H9 (cell line): ENCODE results near the gene LRP8. TPM values are rescaled to one million over a fixed set of nuclear protein-coding genes. Genes with fewer than 3 reads are reported as not detected.

Source experiments
- DNase-seq: peaks from one replicate; pipeline ENCODE4 v3.0.0-alpha.2; 2017
- H2AFZ ChIP-seq: one replicate; pipeline ENCODE4 v1.6.1; 2013; ENCODE audit warnings: mild to moderate bottlenecking, low read length, control low read depth, moderate library complexity
- H2AK5ac ChIP-seq: 2 replicates; pipeline ENCODE4 v1.6.1; 2013; ENCODE audit warnings: low read length, control low read depth, mixed read lengths; ENCODE audit not compliant: insufficient read length
- H2BK120ac ChIP-seq: one replicate; pipeline ENCODE4 v1.6.1; 2013; ENCODE audit warnings: low read depth, mild to moderate bottlenecking, low read length, control low read depth, inconsistent platforms; ENCODE audit not compliant: poor library complexity, severe bottlenecking
- H2BK12ac ChIP-seq: 2 replicates; pipeline ENCODE4 v1.6.1; 2013; ENCODE audit warnings: low read length, control low read depth, mixed read lengths, low read depth; ENCODE audit not compliant: insufficient read length
- H2BK15ac ChIP-seq: 2 replicates; pipeline ENCODE4 v1.6.1; 2013; ENCODE audit warnings: low read depth, low read length, control low read depth
- H2BK20ac ChIP-seq: one replicate; pipeline ENCODE4 v1.6.1; 2013; ENCODE audit warnings: low read depth, mild to moderate bottlenecking, low read length, control low read depth, inconsistent platforms; ENCODE audit not compliant: poor library complexity, severe bottlenecking
- H2BK5ac ChIP-seq: 2 replicates; pipeline ENCODE4 v1.6.1; 2013; ENCODE audit warnings: low read length, control low read depth, mixed read lengths; ENCODE audit not compliant: insufficient read length
- H3K14ac ChIP-seq: 2 replicates; pipeline ENCODE4 v1.6.1; 2013; ENCODE audit warnings: low read length, control low read depth; ENCODE audit not compliant: insufficient read depth
- H3K18ac ChIP-seq: 2 replicates; pipeline ENCODE4 v1.6.1; 2013; ENCODE audit warnings: low read depth, mild to moderate bottlenecking, mixed read lengths, low read length, control low read depth; ENCODE audit not compliant: insufficient read length
- H3K23ac ChIP-seq: 2 replicates; pipeline ENCODE4 v1.6.1; 2013; ENCODE audit warnings: low read length, control low read depth, mixed read lengths, low read depth; ENCODE audit not compliant: insufficient read length
- H3K23me2 ChIP-seq: 2 replicates; pipeline ENCODE4 v1.6.1; 2013; ENCODE audit warnings: low read depth, mild to moderate bottlenecking, mixed read lengths, low read length, control low read depth; ENCODE audit not compliant: insufficient read length, poor library complexity, severe bottlenecking
- H3K27ac ChIP-seq: 2 replicates; pipeline ENCODE4 v1.5.1; 2013; ENCODE audit warnings: low read length, control low read depth, mixed read lengths, low read depth; ENCODE audit not compliant: insufficient read length
- H3K27me3 ChIP-seq: 2 replicates; pipeline ENCODE4 v1.6.1; 2013; ENCODE audit warnings: low read length, control low read depth, inconsistent platforms; ENCODE audit not compliant: insufficient read depth
- H3K4ac ChIP-seq: 2 replicates; pipeline ENCODE4 v1.6.1; 2013; ENCODE audit warnings: low read depth, mild to moderate bottlenecking, control low read depth, inconsistent platforms, low read length, moderate library complexity
- H3K4me1 ChIP-seq: 2 replicates; pipeline ENCODE4 v1.6.1; 2013; ENCODE audit warnings: low read length, control low read depth, inconsistent platforms; ENCODE audit not compliant: insufficient read depth
- H3K4me2 ChIP-seq: 2 replicates; pipeline ENCODE4 v1.6.1; 2013; ENCODE audit warnings: low read length, control low read depth, mixed read lengths; ENCODE audit not compliant: insufficient read length, insufficient read depth
- H3K56ac ChIP-seq: 2 replicates; pipeline ENCODE4 v1.6.1; 2013; ENCODE audit warnings: low read depth, mild to moderate bottlenecking, mixed read lengths, low read length, control low read depth; ENCODE audit not compliant: insufficient read length
- H3K79me1 ChIP-seq: 2 replicates; pipeline ENCODE4 v1.6.1; 2013; ENCODE audit warnings: low read depth, mild to moderate bottlenecking, moderate library complexity, low read length, control low read depth, inconsistent platforms; ENCODE audit not compliant: insufficient read depth, poor library complexity, severe bottlenecking
- H3K79me2 ChIP-seq: 2 replicates; pipeline ENCODE4 v1.6.1; 2013; ENCODE audit warnings: low read length, control low read depth, inconsistent platforms; ENCODE audit not compliant: insufficient read depth
- H3K9ac ChIP-seq: 2 replicates; pipeline ENCODE4 v1.6.1; 2013; ENCODE audit warnings: low read length, control low read depth, mixed read lengths; ENCODE audit not compliant: insufficient read length; ENCODE audit errors: extremely low read depth
- H3K9me3 ChIP-seq: one replicate; pipeline ENCODE4 v1.6.1; 2013; ENCODE audit warnings: low read depth, low read length, inconsistent platforms; ENCODE audit not compliant: control insufficient read depth
- H3T11ph ChIP-seq: one replicate; pipeline ENCODE4 v1.6.1; 2013; ENCODE audit warnings: mild to moderate bottlenecking, low read length, control low read depth, inconsistent platforms
- H4K20me1 ChIP-seq: one replicate; pipeline ENCODE4 v1.6.1; 2013; ENCODE audit not compliant: control insufficient read depth, insufficient read length, insufficient read depth
- H4K5ac ChIP-seq: 2 replicates; pipeline ENCODE4 v1.6.1; 2013; ENCODE audit warnings: low read depth, mild to moderate bottlenecking, mixed read lengths, low read length, control low read depth; ENCODE audit not compliant: insufficient read length
- H4K8ac ChIP-seq: replicated peaks from 2 replicates; pipeline ENCODE4 v1.6.1; 2013; ENCODE audit warnings: low read length, control low read depth, mixed read lengths, low read depth; ENCODE audit not compliant: insufficient read length
- H4K91ac ChIP-seq: 2 replicates; pipeline ENCODE4 v1.6.1; 2013; ENCODE audit warnings: low read depth, mild to moderate bottlenecking, moderate library complexity, mixed read lengths, low read length, control low read depth; ENCODE audit not compliant: insufficient read length
- H3K27ac Mint-ChIP-seq, 3 experiments: 2 replicates in 2 of 3; 3 replicates in 1 of 3; pipeline ENCODE4 v1.8.0; 2020 to 2021; ENCODE audit warnings: mixed read lengths in 3 of 3, mild to moderate bottlenecking in 1 of 3, moderate library complexity in 1 of 3
- H3K27me3 Mint-ChIP-seq: 2 replicates; pipeline ENCODE4 v1.8.0; 2021; ENCODE audit warnings: low read depth, mild to moderate bottlenecking, moderate library complexity, mixed read lengths
- H3K36me3 Mint-ChIP-seq, 3 experiments: 2 replicates in 2 of 3; 3 replicates in 1 of 3; pipeline ENCODE4 v1.8.0; 2020 to 2021; ENCODE audit warnings: low read depth in 3 of 3, mixed read lengths in 3 of 3; ENCODE audit not compliant: insufficient read depth in 1 of 3
- H3K4me1 Mint-ChIP-seq, 2 experiments: 2 replicates each; pipeline ENCODE4 v1.8.0; 2020; ENCODE audit warnings: mixed read lengths in 2 of 2
- H3K4me3 Mint-ChIP-seq, 2 experiments: 2 replicates in 1 of 2; 3 replicates in 1 of 2; pipeline ENCODE4 v1.8.0; 2020 to 2021; ENCODE audit warnings: mild to moderate bottlenecking in 2 of 2, mixed read lengths in 2 of 2, moderate library complexity in 1 of 2
- H3K9me3 Mint-ChIP-seq, 2 experiments: 2 replicates in 1 of 2; 3 replicates in 1 of 2; pipeline ENCODE4 v1.8.0; 2020; ENCODE audit warnings: mild to moderate bottlenecking in 2 of 2, mixed read lengths in 2 of 2, moderate library complexity in 1 of 2
- CTCF ChIP-seq: fragments of 200-600 bp; sonication (generic); conservative IDR thresholded peaks from 3 replicates; pipeline ENCODE4 v1.8.0; 2021; ENCODE audit warnings: antibody characterized with exemption, mild to moderate bottlenecking
- WGBS: extraction: QIAGEN DNeasy Blood & Tissue Kit; methylation state at CpG from one replicate; pipeline ENCODE4 v1.1.7; 2013; ENCODE audit warnings: missing lambda C conversion rate, low lambda C conversion rate, mixed read lengths; ENCODE audit not compliant: insufficient read length; ENCODE audit errors: extremely low coverage; 5-methylcytosine and 5-hydroxymethylcytosine counted together
- total RNA-seq: library from RNA; stranded (reverse); gene quantifications from 2 replicates; pipeline ENCODE4 v1.2.1, GENCODE V29; 2021

LRP8 gene
- total RNA-seq, 1 experiment from 2014 or later = 78.6 TPM

DNA sequence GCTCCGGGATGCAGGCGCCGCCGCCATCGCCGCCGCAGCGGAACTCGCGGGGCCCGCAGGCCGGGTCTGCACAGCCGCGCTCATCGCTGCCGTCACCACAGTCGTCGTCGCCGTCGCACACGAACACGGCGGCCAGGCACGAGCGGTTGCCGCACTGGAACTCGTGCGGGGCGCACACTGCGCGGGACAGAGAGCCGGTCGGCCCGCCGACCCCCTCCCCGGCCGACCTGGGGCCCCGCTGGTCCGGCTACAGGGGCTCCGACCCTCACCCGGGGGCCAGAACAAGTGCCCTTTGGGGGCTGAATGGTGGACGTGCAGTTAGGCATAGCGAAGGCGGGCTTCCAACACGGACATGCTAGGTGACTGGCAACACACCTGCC lies 51.0 kb downstream of the LRP8 start:
- Mint-ChIP-seq H3K4me3 (no peak overlapping the region), H3K36me3 (peaks cover 50 to 83% (median 74%) of the 10 kb centered on the region in 3 experiments), H3K9me3 (no peaks in the 10 kb centered on the region), H3K4me1 (no peaks in the 10 kb centered on the region), H3K27ac (no peak overlapping the region), H3K27me3 (no peaks in the 10 kb centered on the region; the same call in 1 of the 2 replicates)
- no peak for DNase-seq
- no peak overlapping the region for H3K4me2 ChIP-seq
- H3K18ac ChIP-seq = no peak overlapping the region
- H4K20me1 ChIP-seq = no peaks in the 10 kb centered on the region
- no peak overlapping the region for H3K56ac ChIP-seq
- H3K9ac ChIP-seq = no peak overlapping the region
- no peak overlapping the region for H2BK120ac ChIP-seq
- TF ChIP-seq CTCF = no peak
- whole genome bisulfite sequencing = no CpG with 5 or more reads among the region's 46 CpGs
- no peak overlapping the region for H3K14ac ChIP-seq
- H3K4ac ChIP-seq = no peak overlapping the region
- no peaks in the 10 kb centered on the region for H3K4me1 ChIP-seq
- no peak overlapping the region for H4K91ac ChIP-seq
- H3K79me2 ChIP-seq = no peaks in the 10 kb centered on the region
- H2AFZ ChIP-seq = no peak overlapping the region
- no peak overlapping the region for H4K8ac ChIP-seq
- no peak overlapping the region for H3T11ph ChIP-seq
- H3K27ac ChIP-seq = no peak overlapping the region
- H3K23ac ChIP-seq = no peak overlapping the region
- H2BK15ac ChIP-seq = no peak overlapping the region
- H3K27me3 ChIP-seq = no peaks in the 10 kb centered on the region
- H2BK5ac ChIP-seq = no peak overlapping the region
- no peaks in the 10 kb centered on the region for H3K9me3 ChIP-seq
- no peak overlapping the region for H2BK20ac ChIP-seq
- H3K79me1 ChIP-seq = no peaks in the 10 kb centered on the region
- no peak overlapping the region for H4K5ac ChIP-seq
- H3K23me2 ChIP-seq = peaks cover 2% of the 10 kb centered on the region
- no peak overlapping the region for H2BK12ac ChIP-seq
- no peak overlapping the region for H2AK5ac ChIP-seq
